ENCODE results near the gene RFXAP.

DNA sequence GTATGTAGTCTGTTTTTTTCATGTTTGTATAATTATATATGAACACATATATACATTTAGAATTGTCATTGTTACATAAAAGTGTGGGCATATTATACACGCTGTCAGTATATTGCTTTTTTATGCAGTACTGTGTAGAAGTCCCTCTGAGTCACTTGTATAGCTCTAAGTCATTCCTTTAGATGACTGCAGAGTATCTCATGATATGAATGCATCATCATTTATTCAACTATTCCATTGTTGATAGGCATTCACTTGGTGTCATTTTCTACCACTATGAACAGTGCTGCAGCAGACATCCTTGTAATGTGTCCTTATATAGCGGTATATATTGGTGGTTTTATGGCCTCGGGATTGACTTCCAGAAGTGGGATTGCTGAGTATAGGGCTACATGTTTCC lies 15.3 kb downstream of the RFXAP start:
- no peak for TF ChIP-seq POLR2AphosphoS5 (IDR thresholded peaks at IDR 0.05; ENCODE audit: low read depth, low read length)
- TF ChIP-seq SIN3A (IDR thresholded peaks at IDR 0.05; ENCODE audit: borderline replicate concordance, insufficient read depth, low read length), result no peak
